Liver (tissue), 9 donors: Measurements from ENCODE around the gene CZIB. TPM values are rescaled to one million over a fixed set of nuclear protein-coding genes. Genes with fewer than 3 reads are reported as not detected.

Source experiments
- DNase-seq: peaks from one replicate; pipeline ENCODE4 v3.0.0-alpha.2; 2017; ENCODE audit warnings: low spot score
- H3K27ac ChIP-seq, 2 donors: one replicate each; pipeline ENCODE4 v1.7.0; 2013; ENCODE audit warnings: inconsistent platforms in 2 of 2, low read length in 2 of 2, control low read depth in 1 of 2, low read depth in 1 of 2, mild to moderate bottlenecking in 1 of 2
- H3K27me3 ChIP-seq, 4 donors: one replicate each; pipeline versions ENCODE4 v1.6.1 to v1.7.0; 2013; ENCODE audit warnings: low read length in 3 of 4, inconsistent platforms in 1 of 4, mild to moderate bottlenecking in 1 of 4, moderate library complexity in 1 of 4; ENCODE audit not compliant: control insufficient read depth in 4 of 4, insufficient read depth in 4 of 4
- H3K36me3 ChIP-seq, 4 donors: one replicate each; pipeline versions ENCODE4 v1.6.1 to v1.7.0; 2013; ENCODE audit warnings: low read length in 3 of 4, mild to moderate bottlenecking in 3 of 4, low read depth in 1 of 4, moderate library complexity in 1 of 4; ENCODE audit not compliant: control insufficient read depth in 4 of 4, insufficient read depth in 3 of 4
- H3K4me1 ChIP-seq, 4 donors: one replicate each; pipeline versions ENCODE4 v1.6.1 to v1.7.0; 2013; ENCODE audit warnings: low read length in 3 of 4, mild to moderate bottlenecking in 3 of 4, moderate library complexity in 1 of 4; ENCODE audit not compliant: control insufficient read depth in 4 of 4, insufficient read depth in 4 of 4
- H3K4me3 ChIP-seq, 3 donors: one replicate each; pipeline versions ENCODE4 v1.6.1 to v1.7.0; 2013; ENCODE audit warnings: low read length in 3 of 3, control low read depth in 1 of 3, low read depth in 1 of 3, mild to moderate bottlenecking in 1 of 3
- H3K9ac ChIP-seq, 2 donors: one replicate each; pipeline ENCODE4 v1.7.0; 2013; ENCODE audit warnings: low read length in 2 of 2, mild to moderate bottlenecking in 2 of 2, moderate library complexity in 2 of 2, control low read depth in 1 of 2, low read depth in 1 of 2
- H3K9me3 ChIP-seq, 4 donors: one replicate each; pipeline versions ENCODE4 v1.6.1 to v1.7.0; 2013; ENCODE audit warnings: low read length in 3 of 4; ENCODE audit not compliant: control insufficient read depth in 4 of 4
- ATF3 ChIP-seq: IDR thresholded peaks from 2 replicates; pipeline ENCODE4 v1.6.1; 2016; ENCODE audit warnings: antibody characterized with exemption
- EGR1 ChIP-seq, 2 donors: IDR thresholded peaks; 2 replicates each; pipeline ENCODE4 v1.6.1; 2016 to 2018; ENCODE audit warnings: antibody characterized with exemption in 2 of 2, low read depth in 2 of 2
- FOXA1 ChIP-seq: IDR thresholded peaks from 2 replicates; pipeline ENCODE4 v1.6.1; 2016; ENCODE audit warnings: antibody characterized with exemption
- FOXA2 ChIP-seq: IDR thresholded peaks from 2 replicates; pipeline ENCODE4 v1.6.1; 2016; ENCODE audit warnings: antibody characterized with exemption
- GABPA ChIP-seq, 2 donors: IDR thresholded peaks in 1 of 2; conservative IDR thresholded peaks in 1 of 2; 2 replicates each; pipeline ENCODE4 v1.6.1; 2016; ENCODE audit warnings: antibody characterized with exemption in 2 of 2, mild to moderate bottlenecking in 1 of 2, moderate library complexity in 1 of 2
- HNF4A ChIP-seq, 2 donors: conservative IDR thresholded peaks; 2 replicates each; pipeline ENCODE4 v1.6.1; 2016; ENCODE audit warnings: antibody characterized with exemption in 2 of 2, mild to moderate bottlenecking in 2 of 2
- HNF4G ChIP-seq: IDR thresholded peaks from 2 replicates; pipeline ENCODE4 v1.6.1; 2016; ENCODE audit warnings: antibody characterized with exemption
- JUND ChIP-seq, 2 donors: IDR thresholded peaks; 2 replicates each; pipeline ENCODE4 v1.6.1; 2016; ENCODE audit warnings: antibody characterized with exemption in 2 of 2
- MAX ChIP-seq: IDR thresholded peaks from 2 replicates; pipeline ENCODE4 v1.6.1; 2016; ENCODE audit warnings: antibody characterized with exemption
- NR2F2 ChIP-seq: IDR thresholded peaks from 2 replicates; pipeline ENCODE4 v1.6.1; 2016; ENCODE audit warnings: antibody characterized with exemption
- RAD21 ChIP-seq, 2 donors: IDR thresholded peaks; 2 replicates each; pipeline ENCODE4 v1.6.1; 2016; ENCODE audit warnings: antibody characterized with exemption in 2 of 2, mild to moderate bottlenecking in 2 of 2
- RXRA ChIP-seq, 2 donors: IDR thresholded peaks; 2 replicates each; pipeline ENCODE4 v1.6.1; 2017 to 2018; ENCODE audit warnings: antibody characterized with exemption in 2 of 2, mild to moderate bottlenecking in 1 of 2
- SP1 ChIP-seq: IDR thresholded peaks from 2 replicates; pipeline ENCODE4 v1.6.1; 2018; ENCODE audit warnings: antibody characterized with exemption, mild to moderate bottlenecking
- TAF1 ChIP-seq: conservative IDR thresholded peaks from 2 replicates; pipeline ENCODE4 v1.6.1; 2016; ENCODE audit warnings: antibody characterized with exemption, mild to moderate bottlenecking
- YY1 ChIP-seq: IDR thresholded peaks from 2 replicates; pipeline ENCODE4 v1.6.1; 2016; ENCODE audit warnings: antibody characterized with exemption, mild to moderate bottlenecking
- ZBTB33 ChIP-seq: IDR thresholded peaks from 2 replicates; pipeline ENCODE4 v1.6.1; 2016; ENCODE audit warnings: antibody characterized with exemption
- WGBS: extraction: QIAGEN DNeasy Blood & Tissue Kit; methylation state at CpG from one replicate; pipeline ENCODE4 v1.1.7; 2013; 5-methylcytosine and 5-hydroxymethylcytosine counted together
- polyA plus RNA-seq, 2 donors: library from polyadenylated mRNA; stranded (reverse) in 1 of 2; unstranded in 1 of 2; fragments of 200-250 nt in 1 of 2; fragments of >200 nt in 1 of 2; fragmentation: Nextera tagmentation in 1 of 2; extraction: Ambion mirVana in 1 of 2; gene quantifications; one replicate each; pipeline versions ENCODE4 v1.2.1 to v1.2.3, GENCODE V29; 2013 to 2015
- total RNA-seq, 2 donors: library from RNA; depleted of rRNA; stranded (reverse); fragments of >200 nt; gene quantifications; one replicate each; pipeline ENCODE4 v1.2.3, GENCODE V29; 2014
- TF ChIP-seq, protein P1 (sequence below): fragments of 150-350 bp; IDR thresholded peaks from 2 replicates; pipeline ENCODE4 v1.5.1; 2017; ENCODE audit warnings: improper control_type of control experiment, low read depth, low read length; ENCODE audit not compliant: missing input control
- TF ChIP-seq, protein P2 (sequence below): IDR thresholded peaks from 2 replicates; pipeline ENCODE4 v1.6.1; 2016; ENCODE audit warnings: antibody characterized with exemption, mild to moderate bottlenecking
- donor health status: healthy.
- donor health status: healthy.
- donor health status: healthy.
- donor health status: healthy.
- donor health status: healthy.

The CZIB gene
- total and polyA plus RNA-seq, 4 donors: 19.8 to 32.3 (median 25.4) TPM

DNA sequence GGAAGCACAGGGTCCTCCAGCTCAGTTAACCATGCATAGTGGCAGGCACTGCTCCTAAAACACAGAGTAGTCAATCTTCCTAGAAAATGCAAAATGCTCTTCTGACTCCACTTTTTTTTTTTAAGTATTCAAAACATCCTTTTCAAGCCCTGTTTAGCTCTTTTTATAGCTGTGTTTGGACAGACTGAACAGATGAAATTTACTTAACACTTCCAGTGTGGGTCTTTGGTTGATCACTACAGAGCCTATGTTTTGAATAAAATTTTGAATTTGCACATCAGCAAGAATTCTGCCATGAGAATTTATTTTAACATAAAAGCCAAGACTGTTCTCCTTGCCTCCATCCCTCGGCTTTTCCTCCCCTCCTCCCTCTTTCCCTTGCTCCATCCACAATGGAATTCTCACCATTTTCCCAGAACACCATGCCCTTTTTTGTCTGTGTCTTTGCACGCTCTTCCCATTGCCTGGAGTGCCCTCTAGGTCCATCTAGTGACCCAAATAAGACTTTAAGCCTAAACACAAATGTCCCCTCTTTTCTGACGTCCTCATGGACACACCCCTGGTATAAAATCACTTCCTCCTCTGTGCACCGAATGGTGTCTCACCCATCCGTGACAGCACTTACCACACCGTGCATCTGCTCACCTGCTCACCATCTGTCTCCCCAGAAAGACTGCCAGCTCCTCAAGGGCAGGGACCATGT lies 47.9 kb downstream of the CZIB start:
- no peak overlapping the region for H3K9ac ChIP-seq

More for the DNA sequence above, 47.9 kb downstream of the CZIB start:
- peak overlapping the region in 1 of 2 donors; percentile 20 for H3K27ac ChIP-seq
- H3K9me3 ChIP-seq: no peaks in the 10 kb centered on the region
- DNase-seq: no peak
- no peaks in the 10 kb centered on the region for H3K36me3 ChIP-seq
- no peak for TF ChIP-seq MAX
- TF ChIP-seq, protein P1, sequence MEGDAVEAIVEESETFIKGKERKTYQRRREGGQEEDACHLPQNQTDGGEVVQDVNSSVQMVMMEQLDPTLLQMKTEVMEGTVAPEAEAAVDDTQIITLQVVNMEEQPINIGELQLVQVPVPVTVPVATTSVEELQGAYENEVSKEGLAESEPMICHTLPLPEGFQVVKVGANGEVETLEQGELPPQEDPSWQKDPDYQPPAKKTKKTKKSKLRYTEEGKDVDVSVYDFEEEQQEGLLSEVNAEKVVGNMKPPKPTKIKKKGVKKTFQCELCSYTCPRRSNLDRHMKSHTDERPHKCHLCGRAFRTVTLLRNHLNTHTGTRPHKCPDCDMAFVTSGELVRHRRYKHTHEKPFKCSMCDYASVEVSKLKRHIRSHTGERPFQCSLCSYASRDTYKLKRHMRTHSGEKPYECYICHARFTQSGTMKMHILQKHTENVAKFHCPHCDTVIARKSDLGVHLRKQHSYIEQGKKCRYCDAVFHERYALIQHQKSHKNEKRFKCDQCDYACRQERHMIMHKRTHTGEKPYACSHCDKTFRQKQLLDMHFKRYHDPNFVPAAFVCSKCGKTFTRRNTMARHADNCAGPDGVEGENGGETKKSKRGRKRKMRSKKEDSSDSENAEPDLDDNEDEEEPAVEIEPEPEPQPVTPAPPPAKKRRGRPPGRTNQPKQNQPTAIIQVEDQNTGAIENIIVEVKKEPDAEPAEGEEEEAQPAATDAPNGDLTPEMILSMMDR: peak; percentile 6
- no peak for TF ChIP-seq YY1
- TF ChIP-seq TAF1: no peak
- TF ChIP-seq RAD21 (IDR thresholded peaks at IDR 0.05): peak; percentile 69 to 78
- peak in 1 of 2 donors; percentile 39 for TF ChIP-seq HNF4A (conservative IDR thresholded peaks at IDR 0.05)
- no peak for TF ChIP-seq ATF3
- no peak for TF ChIP-seq JUND (IDR thresholded peaks at IDR 0.05)
- TF ChIP-seq HNF4G: no peak
- TF ChIP-seq, protein P2, sequence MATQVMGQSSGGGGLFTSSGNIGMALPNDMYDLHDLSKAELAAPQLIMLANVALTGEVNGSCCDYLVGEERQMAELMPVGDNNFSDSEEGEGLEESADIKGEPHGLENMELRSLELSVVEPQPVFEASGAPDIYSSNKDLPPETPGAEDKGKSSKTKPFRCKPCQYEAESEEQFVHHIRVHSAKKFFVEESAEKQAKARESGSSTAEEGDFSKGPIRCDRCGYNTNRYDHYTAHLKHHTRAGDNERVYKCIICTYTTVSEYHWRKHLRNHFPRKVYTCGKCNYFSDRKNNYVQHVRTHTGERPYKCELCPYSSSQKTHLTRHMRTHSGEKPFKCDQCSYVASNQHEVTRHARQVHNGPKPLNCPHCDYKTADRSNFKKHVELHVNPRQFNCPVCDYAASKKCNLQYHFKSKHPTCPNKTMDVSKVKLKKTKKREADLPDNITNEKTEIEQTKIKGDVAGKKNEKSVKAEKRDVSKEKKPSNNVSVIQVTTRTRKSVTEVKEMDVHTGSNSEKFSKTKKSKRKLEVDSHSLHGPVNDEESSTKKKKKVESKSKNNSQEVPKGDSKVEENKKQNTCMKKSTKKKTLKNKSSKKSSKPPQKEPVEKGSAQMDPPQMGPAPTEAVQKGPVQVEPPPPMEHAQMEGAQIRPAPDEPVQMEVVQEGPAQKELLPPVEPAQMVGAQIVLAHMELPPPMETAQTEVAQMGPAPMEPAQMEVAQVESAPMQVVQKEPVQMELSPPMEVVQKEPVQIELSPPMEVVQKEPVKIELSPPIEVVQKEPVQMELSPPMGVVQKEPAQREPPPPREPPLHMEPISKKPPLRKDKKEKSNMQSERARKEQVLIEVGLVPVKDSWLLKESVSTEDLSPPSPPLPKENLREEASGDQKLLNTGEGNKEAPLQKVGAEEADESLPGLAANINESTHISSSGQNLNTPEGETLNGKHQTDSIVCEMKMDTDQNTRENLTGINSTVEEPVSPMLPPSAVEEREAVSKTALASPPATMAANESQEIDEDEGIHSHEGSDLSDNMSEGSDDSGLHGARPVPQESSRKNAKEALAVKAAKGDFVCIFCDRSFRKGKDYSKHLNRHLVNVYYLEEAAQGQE: no peak
- no peak for TF ChIP-seq GABPA (IDR thresholded peaks at IDR 0.05 in 1 of 2, conservative IDR thresholded peaks at IDR 0.05 in 1 of 2)
- peak; percentile 35 to 45 for TF ChIP-seq RXRA (IDR thresholded peaks at IDR 0.05)
- peak; percentile 38 for TF ChIP-seq NR2F2
- TF ChIP-seq FOXA2: no peak
- TF ChIP-seq ZBTB33: no peak
- TF ChIP-seq EGR1 (IDR thresholded peaks at IDR 0.05; ENCODE audit: low read depth in 2 of 2): no peak
- peak; percentile 37 for TF ChIP-seq SP1
- no peak for TF ChIP-seq FOXA1
- H3K4me3 ChIP-seq: no peak overlapping the region
- no peaks in the 10 kb centered on the region for H3K27me3 ChIP-seq
- WGBS: 53% methylated on average over 6 of the region's 6 CpGs
- peaks cover 6 to 24% (median 19%) of the 10 kb centered on the region in 4 donors for H3K4me1 ChIP-seq
